Activated CD4-positive, alpha-beta T cell treated with anti-CD3 and anti-CD28 coated beads for 36 hours (primary cell): ENCODE results near the gene CDH18. TPM values are rescaled to one million over a fixed set of nuclear protein-coding genes. Genes with fewer than 3 reads are reported as not detected.

ENCODE experiments used
- ATAC-seq: fragments of 200-7000 bp; cut with Tn5 transposase; one replicate; pipeline ENCODE4 v1.10.0; 2021; ENCODE audit warnings: mild to moderate bottlenecking, moderate library complexity
- CTCF ChIA-PET: fragments of 350-600 bp; sonication (Branson Sonifier 250); formaldehyde crosslinking; loops from one replicate; lab custom pipeline; 2021; ENCODE audit warnings: antibody characterized with exemption; lab: Charles Lee
- POLR2A ChIA-PET: fragments of 350-600 bp; sonication (Branson Sonifier 250); formaldehyde crosslinking; loops from one replicate; lab custom pipeline; 2021; ENCODE audit warnings: antibody characterized with exemption, inconsistent platforms; lab: Charles Lee
- DNase-seq: peaks from one replicate; pipeline ENCODE4 v3.0.0-alpha.2; 2020
- H3K27ac Mint-ChIP-seq: one replicate; pipeline ENCODE4 v1.8.0; 2021; ENCODE audit warnings: mixed read lengths
- H3K27me3 Mint-ChIP-seq: one replicate; pipeline ENCODE4 v1.8.0; 2021; ENCODE audit warnings: mixed read lengths
- H3K36me3 Mint-ChIP-seq: one replicate; pipeline ENCODE4 v1.8.0; 2021; ENCODE audit warnings: low read depth, mixed read lengths
- H3K4me1 Mint-ChIP-seq: one replicate; pipeline ENCODE4 v1.8.0; 2021; ENCODE audit warnings: mixed read lengths
- H3K4me3 Mint-ChIP-seq: one replicate; pipeline ENCODE4 v1.8.0; 2021; ENCODE audit warnings: mild to moderate bottlenecking, moderate library complexity, mixed read lengths
- H3K9me3 Mint-ChIP-seq: one replicate; pipeline ENCODE4 v1.8.0; 2021; ENCODE audit warnings: low read depth, mixed read lengths
- intact Hi-C, 2 experiments: fragments of 100-400 bp; cut with DNase I in 1 of 2; cut with micrococcal nuclease in 1 of 2; formaldehyde crosslinking; loops; one replicate each; pipeline versions ENCODE4 v1.14.2 to v1.15.1; 2022 to 2024; cut with DNase I, micrococcal nuclease
- total RNA-seq, 2 experiments: library from RNA; stranded (reverse); gene quantifications; one replicate each; pipeline ENCODE4 v1.2.3, GENCODE V29; 2021

Gene CDH18
- total RNA-seq, 2 experiments from 2014 or later, result not detected

DNA sequence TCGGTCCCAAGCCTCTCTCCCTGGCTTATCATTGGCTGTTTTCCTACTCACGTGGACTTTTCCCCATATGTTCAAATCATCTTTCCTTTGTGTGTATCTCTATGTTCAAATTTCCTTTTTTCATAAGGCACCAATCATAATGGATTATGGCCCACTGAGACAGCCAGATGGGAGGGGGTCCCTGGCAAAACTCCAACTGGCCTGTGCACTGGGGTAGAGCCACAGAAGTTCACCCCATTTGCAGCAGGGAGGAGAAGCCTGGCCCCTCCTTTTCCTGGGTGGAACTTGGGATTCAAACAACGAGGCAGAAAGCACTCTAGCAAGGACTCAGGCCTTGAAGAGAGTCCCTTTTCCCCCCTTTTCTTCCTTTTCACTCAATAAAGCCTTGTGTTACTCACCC, 362.4 kb downstream of the CDH18 start:
- Mint-ChIP-seq H3K36me3 (no peaks in the 10 kb centered on the region), H3K9me3 (peaks cover 13% of the 10 kb centered on the region), H3K27me3 (no peaks in the 10 kb centered on the region), H3K4me1 (no peaks in the 10 kb centered on the region), H3K4me3 (no peak overlapping the region), H3K27ac (no peak overlapping the region)
- ATAC-seq, result no peak
- ChIA-PET CTCF (no interaction called here), POLR2A (no interaction called here)
- intact Hi-C loops, result no loop called here
- DNase-seq, result no peak

DNA sequence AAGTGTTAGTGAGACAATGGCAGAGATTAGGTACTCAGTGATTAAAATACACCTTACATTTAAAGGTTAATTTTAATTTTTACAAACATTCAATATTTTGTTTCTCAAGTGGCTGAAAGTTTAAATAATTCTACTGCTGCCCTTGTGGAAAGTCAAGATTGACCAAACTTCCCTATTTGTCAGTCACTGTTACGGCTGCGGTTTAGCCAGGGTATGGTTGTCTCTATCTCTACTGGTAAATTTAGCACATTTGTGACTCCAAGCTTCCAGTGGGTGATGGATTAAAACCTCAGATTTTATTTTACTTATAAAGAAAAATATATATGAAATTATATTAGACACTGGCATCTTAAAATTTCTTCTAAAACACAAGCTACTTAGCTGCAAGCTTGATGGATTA, 368.4 kb downstream of the CDH18 start:
- Mint-ChIP-seq H3K27me3 (no peaks in the 10 kb centered on the region), H3K36me3 (no peaks in the 10 kb centered on the region), H3K9me3 (peaks cover 14% of the 10 kb centered on the region), H3K4me1 (no peaks in the 10 kb centered on the region), H3K4me3 (no peak overlapping the region), H3K27ac (no peak overlapping the region)
- ChIA-PET POLR2A (no interaction called here), CTCF (interaction anchor here (0.7 kb wide), 1 partner anchor 64 kb away, joined by 3 read pairs; no protein-coding TSS in a partner anchor)
- intact Hi-C loops, result no loop called here
- no peak for ATAC-seq
- DNase-seq, result no peak

DNA sequence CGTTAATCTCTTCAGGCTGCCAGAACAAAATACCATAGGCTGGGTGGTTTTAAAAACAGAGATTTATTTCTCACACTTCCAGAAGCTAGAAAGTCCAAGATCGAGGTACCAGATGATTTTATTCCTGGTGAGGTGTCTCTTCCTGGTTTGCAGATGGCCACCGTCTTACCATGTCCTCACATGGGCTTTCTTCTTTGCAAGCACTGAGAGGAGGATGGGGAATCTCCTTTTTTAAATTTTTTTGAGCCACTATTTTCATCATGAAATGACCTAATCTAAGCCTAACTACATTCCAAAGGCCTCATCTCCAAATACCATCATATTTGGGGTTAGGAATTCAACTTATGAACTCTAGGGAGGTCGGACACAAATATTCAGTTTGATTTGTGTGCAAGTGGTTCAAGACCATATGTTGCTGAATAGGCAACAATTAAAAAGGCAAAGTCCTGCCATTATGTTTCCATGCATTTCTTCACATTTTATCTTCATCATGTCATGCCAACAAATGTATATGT, 371.2 kb downstream of the CDH18 start:
- H3K27ac Mint-ChIP-seq, result no peak overlapping the region
- H3K36me3 Mint-ChIP-seq, result no peaks in the 10 kb centered on the region
- no peak for DNase-seq
- no peak overlapping the region for H3K4me3 Mint-ChIP-seq
- POLR2A ChIA-PET, result no interaction called here
- peaks cover 9% of the 10 kb centered on the region for H3K9me3 Mint-ChIP-seq
- CTCF ChIA-PET, result no interaction called here
- H3K27me3 Mint-ChIP-seq, result no peaks in the 10 kb centered on the region
- intact Hi-C loops, result no loop called here
- no peak for ATAC-seq
- H3K4me1 Mint-ChIP-seq, result no peaks in the 10 kb centered on the region

DNA sequence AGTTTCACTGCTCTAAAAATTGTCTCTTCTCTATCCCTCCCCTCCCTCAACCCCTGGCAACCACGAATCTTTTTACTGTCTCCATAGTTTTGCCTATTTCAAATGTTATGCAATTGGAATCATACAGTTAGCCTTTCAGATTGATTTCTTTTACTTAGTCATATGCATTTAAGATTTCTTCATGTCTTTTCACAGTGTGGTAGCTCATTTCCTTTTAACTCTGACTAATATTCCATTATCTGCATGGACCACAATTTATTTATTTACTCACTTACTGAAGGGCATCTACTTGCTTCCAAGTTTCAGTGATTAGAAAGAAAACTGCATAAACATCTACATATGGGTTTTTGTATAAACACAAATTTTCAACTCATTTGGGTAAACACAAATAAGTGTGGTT, 372.3 kb downstream of the CDH18 start:
- no peaks in the 10 kb centered on the region for H3K27me3 Mint-ChIP-seq
- H3K4me3 Mint-ChIP-seq, result no peak overlapping the region
- peaks cover 9% of the 10 kb centered on the region for H3K9me3 Mint-ChIP-seq
- no peaks in the 10 kb centered on the region for H3K4me1 Mint-ChIP-seq
- H3K36me3 Mint-ChIP-seq, result no peaks in the 10 kb centered on the region
- ChIA-PET POLR2A (no interaction called here), CTCF (no interaction called here)
- intact Hi-C loops, result no loop called here
- ATAC-seq, result no peak
- no peak for DNase-seq
- no peak overlapping the region for H3K27ac Mint-ChIP-seq

DNA sequence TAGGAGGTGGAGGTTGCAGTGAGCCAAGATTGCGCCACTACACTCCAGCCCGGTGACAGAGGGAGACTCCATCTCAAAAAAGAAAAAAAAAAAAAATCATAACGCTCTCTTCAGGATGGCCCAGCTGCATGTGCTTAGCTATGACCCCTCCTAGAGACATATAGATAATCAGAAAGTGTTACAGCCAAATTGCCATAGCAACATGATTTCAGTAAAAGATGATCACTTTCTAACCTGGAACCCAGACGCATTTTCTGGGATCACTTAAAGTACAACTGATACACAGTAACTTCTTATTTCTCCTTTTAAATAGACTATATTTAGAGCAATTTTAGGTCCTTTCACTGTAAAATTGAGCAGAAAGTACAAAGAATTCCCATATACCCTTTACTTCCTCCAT, 372.9 kb downstream of the CDH18 start:
- DNase-seq (no peak), ATAC-seq (no peak)
- Mint-ChIP-seq H3K27ac (no peak overlapping the region), H3K4me1 (no peaks in the 10 kb centered on the region), H3K9me3 (peaks cover 9% of the 10 kb centered on the region), H3K27me3 (no peaks in the 10 kb centered on the region), H3K36me3 (no peaks in the 10 kb centered on the region), H3K4me3 (no peak overlapping the region)
- POLR2A ChIA-PET, result no interaction called here
- CTCF ChIA-PET, result no interaction called here
- intact Hi-C loops, result no loop called here

DNA sequence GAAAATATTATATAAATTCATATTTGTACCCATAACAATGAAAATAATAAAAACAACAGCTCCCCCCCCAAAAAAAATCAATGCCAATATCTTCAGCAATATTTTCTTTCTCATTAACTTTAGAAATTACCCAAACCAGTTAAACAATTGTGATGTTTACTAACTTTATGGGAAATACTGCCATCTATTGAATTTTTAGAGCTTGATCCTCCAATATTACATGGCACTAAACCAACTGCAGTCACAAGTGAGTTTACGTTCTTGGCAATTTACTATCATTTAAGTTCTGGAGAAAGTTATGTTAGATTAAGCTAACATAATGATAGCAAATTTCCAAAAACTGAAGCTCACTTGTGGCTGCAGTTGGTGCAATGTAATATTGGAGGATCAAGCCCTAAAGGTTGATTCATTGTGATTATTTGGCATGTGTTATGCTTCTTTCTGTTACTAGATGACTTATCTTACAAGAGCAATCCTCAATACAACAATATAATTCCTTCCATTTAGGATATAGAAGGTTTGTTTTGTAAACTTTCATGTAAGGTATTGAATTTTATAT, 379.5 kb downstream of the CDH18 start:
- H3K27me3 Mint-ChIP-seq, result no peaks in the 10 kb centered on the region
- H3K9me3 Mint-ChIP-seq, result peaks cover 8% of the 10 kb centered on the region
- intact Hi-C loops, result no loop called here
- POLR2A ChIA-PET, result no interaction called here
- CTCF ChIA-PET, result no interaction called here
- H3K4me1 Mint-ChIP-seq, result no peaks in the 10 kb centered on the region
- ATAC-seq (no peak), DNase-seq (no peak)
- no peaks in the 10 kb centered on the region for H3K36me3 Mint-ChIP-seq
- H3K27ac Mint-ChIP-seq, result no peak overlapping the region
- H3K4me3 Mint-ChIP-seq, result no peak overlapping the region

DNA sequence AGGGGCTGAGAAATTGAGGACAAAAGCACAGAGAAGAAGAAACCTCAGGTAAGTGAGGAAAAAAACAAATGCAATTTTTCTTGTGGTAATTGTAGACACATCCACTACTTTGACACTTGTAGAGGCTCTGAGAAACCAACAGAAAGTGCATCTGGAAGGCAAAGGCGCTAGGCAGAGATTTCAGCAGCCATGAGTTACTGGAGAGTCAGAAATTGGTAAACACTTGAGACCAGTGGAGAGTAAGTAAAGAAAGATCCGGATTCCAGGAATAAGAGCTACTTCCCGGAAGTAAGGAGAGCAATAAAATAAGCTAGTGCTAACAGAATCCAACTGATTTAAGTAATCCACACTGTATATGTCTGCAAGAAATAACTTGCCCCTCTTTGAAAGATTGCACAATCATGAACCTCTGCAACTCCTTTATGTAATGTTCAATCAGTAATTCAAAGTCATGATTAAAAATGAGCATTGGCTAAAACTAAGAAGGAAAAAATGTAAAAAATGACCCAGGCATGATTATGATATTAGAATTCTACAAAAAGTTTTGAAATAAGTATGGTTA, 382.1 kb downstream of the CDH18 start:
- Mint-ChIP-seq H3K27me3 (no peaks in the 10 kb centered on the region), H3K27ac (no peak overlapping the region), H3K36me3 (no peaks in the 10 kb centered on the region), H3K9me3 (peaks cover 4% of the 10 kb centered on the region), H3K4me3 (no peak overlapping the region), H3K4me1 (no peaks in the 10 kb centered on the region)
- ATAC-seq (no peak), DNase-seq (no peak)
- intact Hi-C loops, result no loop called here
- POLR2A ChIA-PET, result no interaction called here
- CTCF ChIA-PET, result no interaction called here

DNA sequence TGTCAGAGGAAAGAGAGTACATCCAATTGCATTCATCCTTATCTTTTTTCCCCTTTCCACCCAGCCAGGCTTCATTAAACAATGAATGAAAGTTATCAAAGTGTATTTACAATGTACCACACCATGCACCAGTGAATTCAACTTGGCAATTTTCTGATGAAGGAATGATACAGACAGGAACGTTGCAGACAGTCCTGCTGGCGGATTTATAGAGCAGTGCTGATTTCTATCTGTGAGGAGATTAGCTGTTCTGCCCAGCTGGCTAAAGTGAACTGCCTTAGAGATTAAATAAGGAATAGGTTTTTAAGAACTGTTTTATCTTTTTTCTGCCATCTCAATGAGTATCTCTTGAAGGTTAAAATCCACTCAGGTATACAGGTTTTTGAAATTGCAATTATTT, 403.9 kb downstream of the CDH18 start:
- ATAC-seq (no peak), DNase-seq (no peak)
- Mint-ChIP-seq H3K4me3 (no peak overlapping the region), H3K36me3 (no peaks in the 10 kb centered on the region), H3K9me3 (peaks cover 15% of the 10 kb centered on the region), H3K4me1 (no peaks in the 10 kb centered on the region), H3K27me3 (no peaks in the 10 kb centered on the region), H3K27ac (no peak overlapping the region)
- ChIA-PET CTCF (no interaction called here), POLR2A (no interaction called here)
- intact Hi-C loops, result no loop called here

DNA sequence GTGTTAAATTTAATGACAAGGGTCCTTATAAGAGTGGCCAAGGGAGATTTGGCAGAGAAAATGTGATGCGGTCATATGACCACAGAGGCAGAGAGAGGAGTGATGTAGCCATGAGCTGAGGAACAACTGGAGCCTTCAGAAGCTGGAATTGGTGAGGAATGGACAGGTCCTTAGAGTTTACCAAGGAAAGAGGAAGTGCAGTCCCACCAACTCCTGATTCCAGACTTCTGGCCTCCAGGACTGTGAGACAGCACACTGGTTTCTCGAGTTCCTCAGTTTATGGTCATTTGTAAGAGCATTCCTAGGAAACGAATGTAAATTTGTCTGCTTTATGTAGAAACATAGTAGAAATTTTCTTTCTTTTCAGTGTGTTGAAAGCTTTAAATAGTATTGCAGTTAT, 410.1 kb downstream of the CDH18 start:
- no peak for ATAC-seq
- no peak overlapping the region for H3K4me3 Mint-ChIP-seq
- ChIA-PET CTCF (no interaction called here), POLR2A (no interaction called here)
- H3K9me3 Mint-ChIP-seq, result peaks cover 8% of the 10 kb centered on the region
- H3K36me3 Mint-ChIP-seq, result no peaks in the 10 kb centered on the region
- H3K27me3 Mint-ChIP-seq, result no peaks in the 10 kb centered on the region
- intact Hi-C loops, result no loop called here
- DNase-seq, result no peak
- no peaks in the 10 kb centered on the region for H3K4me1 Mint-ChIP-seq
- H3K27ac Mint-ChIP-seq, result no peak overlapping the region

DNA sequence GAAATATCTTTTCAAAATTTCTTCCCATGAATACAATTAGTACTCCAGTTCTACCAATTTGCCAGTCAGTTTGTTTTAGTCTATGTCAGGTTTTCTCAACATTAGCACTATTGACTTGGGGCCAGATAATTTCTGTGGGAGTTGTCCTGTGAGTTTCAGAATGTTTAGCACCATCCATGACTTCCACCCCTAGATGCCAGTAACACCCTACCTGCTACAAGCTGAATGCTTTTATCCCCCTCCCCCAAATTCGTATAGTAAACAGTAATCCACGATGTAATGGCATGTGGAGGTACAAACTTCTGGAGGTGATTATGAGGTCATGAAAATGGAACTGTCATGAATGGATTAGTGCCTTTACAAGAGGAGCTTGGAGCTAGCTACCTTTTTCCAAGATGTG, 420.0 kb downstream of the CDH18 start:
- H3K27ac Mint-ChIP-seq, result no peak overlapping the region
- no peaks in the 10 kb centered on the region for H3K36me3 Mint-ChIP-seq
- peaks cover 18% of the 10 kb centered on the region for H3K9me3 Mint-ChIP-seq
- H3K4me3 Mint-ChIP-seq, result no peak overlapping the region
- no peaks in the 10 kb centered on the region for H3K4me1 Mint-ChIP-seq
- no peaks in the 10 kb centered on the region for H3K27me3 Mint-ChIP-seq
- ATAC-seq (no peak), DNase-seq (no peak)
- CTCF ChIA-PET, result no interaction called here
- POLR2A ChIA-PET, result no interaction called here
- intact Hi-C loops, result no loop called here

DNA sequence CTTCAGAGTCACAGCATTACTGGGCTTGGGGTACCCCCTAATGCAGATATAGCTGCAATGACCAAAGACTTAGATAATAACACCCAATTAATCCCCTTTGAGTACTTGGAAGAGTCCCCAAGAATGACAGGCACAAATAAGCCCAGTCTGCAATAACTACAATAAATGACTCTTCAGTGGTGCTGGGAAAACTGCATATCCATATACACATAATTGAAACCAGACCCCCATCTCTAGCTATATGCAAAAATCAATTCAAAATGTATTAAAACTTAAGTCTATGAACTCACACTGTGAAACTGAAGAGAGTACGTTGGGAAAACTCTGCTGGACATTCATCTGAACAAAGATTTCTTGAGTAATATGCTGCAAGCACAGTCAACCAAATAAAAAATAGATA, 422.5 kb downstream of the CDH18 start:
- ATAC-seq, result no peak
- DNase-seq, result no peak
- H3K36me3 Mint-ChIP-seq, result no peaks in the 10 kb centered on the region
- ChIA-PET CTCF (no interaction called here), POLR2A (no interaction called here)
- no peaks in the 10 kb centered on the region for H3K4me1 Mint-ChIP-seq
- H3K27me3 Mint-ChIP-seq, result no peaks in the 10 kb centered on the region
- no peak overlapping the region for H3K4me3 Mint-ChIP-seq
- H3K27ac Mint-ChIP-seq, result no peak overlapping the region
- H3K9me3 Mint-ChIP-seq, result peaks cover 18% of the 10 kb centered on the region
- intact Hi-C loops, result no loop called here

DNA sequence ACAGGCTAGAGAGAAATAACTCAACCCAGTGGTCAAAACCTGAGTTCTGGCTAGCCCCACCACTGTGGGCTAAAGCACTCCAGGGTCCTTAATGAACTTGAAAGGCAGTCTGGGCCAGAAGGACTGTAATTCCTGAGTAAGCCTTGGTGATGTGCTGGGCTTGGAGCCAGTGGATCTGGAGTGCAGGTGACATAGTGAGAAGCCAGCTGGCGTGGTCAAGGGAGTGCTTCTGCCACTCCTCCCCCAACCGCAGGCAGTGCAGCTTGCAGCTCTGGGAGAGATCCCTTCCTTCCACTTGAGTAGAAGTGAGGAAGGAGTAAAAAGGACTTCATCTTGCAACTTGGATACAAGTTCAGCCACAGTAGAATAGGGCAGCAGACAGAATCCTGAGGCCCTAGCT, 424.0 kb downstream of the CDH18 start:
- POLR2A ChIA-PET, result no interaction called here
- ATAC-seq, result no peak
- no peak overlapping the region for H3K4me3 Mint-ChIP-seq
- no peaks in the 10 kb centered on the region for H3K27me3 Mint-ChIP-seq
- peaks cover 15% of the 10 kb centered on the region for H3K9me3 Mint-ChIP-seq
- H3K36me3 Mint-ChIP-seq, result no peaks in the 10 kb centered on the region
- no peaks in the 10 kb centered on the region for H3K4me1 Mint-ChIP-seq
- no peak overlapping the region for H3K27ac Mint-ChIP-seq
- intact Hi-C loops, result no loop called here
- no peak for DNase-seq
- CTCF ChIA-PET, result no interaction called here
